Effector memory CD4-positive, alpha-beta T cell (primary cell): ENCODE measurements around the gene ORM1.
A peak's percentile ranks its signal among the peaks of the same experiment; 100 is the strongest.

Experiments
- DNase-seq, 3 donors: peaks; one replicate each; pipeline ENCODE4 v3.0.0-alpha.2; 2020
- H3K27ac ChIP-seq: 2 replicates; pipeline ENCODE4 v1.7.0; 2013; ENCODE audit warnings: mild to moderate bottlenecking, low read length, moderate library complexity; ENCODE audit not compliant: insufficient read depth, poor library complexity, severe bottlenecking
- H3K27me3 ChIP-seq: replicated peaks from 2 replicates; pipeline ENCODE4 v1.7.0; 2013; ENCODE audit warnings: mild to moderate bottlenecking, low read length; ENCODE audit not compliant: insufficient read depth, control insufficient read depth, poor library complexity, severe bottlenecking
- H3K36me3 ChIP-seq: 2 replicates; pipeline ENCODE4 v1.7.0; 2013; ENCODE audit warnings: mild to moderate bottlenecking, low read length, moderate library complexity; ENCODE audit not compliant: control insufficient read depth, insufficient read depth
- H3K4me1 ChIP-seq: 2 replicates; pipeline ENCODE4 v1.7.0; 2013; ENCODE audit warnings: low read length, mild to moderate bottlenecking; ENCODE audit not compliant: control insufficient read depth, insufficient read depth, poor library complexity, severe bottlenecking
- H3K4me3 ChIP-seq: 2 replicates; pipeline ENCODE4 v1.7.0; 2013; ENCODE audit warnings: low read length, low read depth, mild to moderate bottlenecking; ENCODE audit not compliant: insufficient read depth, poor library complexity, severe bottlenecking
- H3K9me3 ChIP-seq: 2 replicates; pipeline ENCODE4 v1.7.0; 2013; ENCODE audit warnings: mild to moderate bottlenecking, low read length, moderate library complexity; ENCODE audit not compliant: control insufficient read depth

ORM1 gene

DNA sequence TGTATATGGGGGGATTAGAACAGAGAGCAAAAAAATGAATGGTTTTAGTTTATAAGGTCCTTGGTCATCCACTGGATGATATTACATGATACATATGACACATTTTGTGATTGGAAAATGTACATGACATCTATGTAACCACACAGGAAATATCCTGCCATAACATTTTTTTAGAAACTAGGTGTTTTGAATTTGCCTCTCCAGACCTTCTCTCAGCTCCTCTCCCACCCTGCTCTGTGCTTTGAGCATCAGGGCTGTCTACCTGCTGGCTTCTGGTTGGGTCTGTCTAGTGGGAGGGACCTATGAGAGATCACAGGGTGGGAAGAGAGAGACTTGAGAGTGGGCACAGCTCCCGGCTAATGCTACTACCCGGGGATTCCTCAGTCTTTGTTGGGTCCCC, 40.5 kb downstream of the ORM1 start:
- H3K27ac ChIP-seq: peak overlapping the region; percentile 51
- H3K4me3 ChIP-seq: no peak overlapping the region

DNA sequence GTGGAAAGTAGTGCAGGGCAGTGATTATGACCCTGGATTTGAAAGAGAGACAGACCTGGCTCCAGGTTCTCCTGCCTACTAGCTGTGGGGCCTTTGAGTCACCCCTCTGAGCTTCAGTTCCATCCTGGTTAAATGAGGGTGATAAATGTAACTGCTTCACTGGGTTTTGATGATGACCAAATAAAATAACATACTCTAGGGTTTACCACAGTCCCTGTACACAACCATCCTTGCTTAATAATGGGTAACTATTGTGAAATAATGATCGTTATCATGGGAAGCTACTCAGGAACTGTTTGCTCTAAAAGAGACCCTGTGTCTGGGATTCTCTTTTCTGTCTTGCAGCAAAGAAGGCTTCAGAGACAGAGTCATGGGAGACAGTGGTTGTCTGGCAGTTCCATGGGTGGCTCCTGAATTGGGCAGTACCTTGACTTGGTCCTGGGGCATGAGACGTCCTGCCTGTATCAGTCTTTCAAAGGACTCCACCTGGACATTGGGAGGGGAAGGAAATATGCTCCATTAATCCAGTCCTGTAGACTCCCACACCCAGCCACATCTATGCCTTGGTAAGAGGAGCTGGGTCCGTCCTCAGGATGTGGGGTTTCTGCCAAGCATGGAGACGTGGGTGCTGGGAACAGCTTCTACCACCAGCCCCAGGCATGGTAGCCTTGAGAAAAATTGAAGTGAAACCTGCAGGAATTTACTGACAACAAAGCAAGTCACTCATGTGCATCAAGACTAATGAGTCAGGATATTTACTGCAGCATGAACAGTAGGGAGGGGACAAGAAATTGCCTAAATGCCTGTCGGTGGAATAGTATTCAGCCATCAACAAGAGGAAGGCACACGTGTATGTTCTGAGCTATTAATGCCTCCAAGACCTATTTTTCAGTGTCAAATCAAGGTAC, 41.5 kb downstream of the ORM1 start:
- Histone ChIP-seq H3K27me3 (no peaks in the 10 kb centered on the region), H3K36me3 (peaks cover 74% of the 10 kb centered on the region), H3K4me1 (peaks cover 72% of the 10 kb centered on the region), H3K4me3 (no peak overlapping the region), H3K27ac (peak overlapping the region; percentile 51), H3K9me3 (no peaks in the 10 kb centered on the region)
- DNase-seq: no peak

More for the DNA sequence above, 40.5 kb downstream of the ORM1 start:
- peak in 1 of 3 donors; percentile 33 for DNase-seq
- Histone ChIP-seq H3K4me1 (peaks cover 63% of the 10 kb centered on the region), H3K9me3 (no peaks in the 10 kb centered on the region), H3K27me3 (no peaks in the 10 kb centered on the region), H3K36me3 (peaks cover 77% of the 10 kb centered on the region)

DNA sequence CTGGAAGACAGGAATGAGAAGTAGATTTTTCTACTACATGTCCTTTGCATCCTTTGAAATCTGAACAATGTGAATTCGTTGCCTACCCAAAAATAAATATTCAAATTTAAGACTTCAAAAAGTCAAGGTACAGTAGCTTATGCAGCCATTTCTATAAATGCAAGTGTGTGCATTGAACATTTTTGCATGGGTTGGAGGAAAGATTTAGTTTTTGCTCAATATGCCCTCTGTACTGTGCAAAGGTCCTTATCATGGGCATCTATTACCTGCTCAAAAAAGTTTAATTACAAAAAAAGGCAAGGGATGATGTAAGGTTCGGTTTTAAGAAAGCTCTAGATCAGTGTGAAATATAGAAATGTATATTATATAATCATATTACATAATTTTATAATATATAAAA, 42.3 kb downstream of the ORM1 start:
- Histone ChIP-seq H3K27ac (peak overlapping the region; percentile 51), H3K9me3 (no peaks in the 10 kb centered on the region), H3K36me3 (peaks cover 74% of the 10 kb centered on the region), H3K4me3 (no peak overlapping the region), H3K4me1 (peaks cover 80% of the 10 kb centered on the region), H3K27me3 (no peaks in the 10 kb centered on the region)
- DNase-seq: no peak

DNA sequence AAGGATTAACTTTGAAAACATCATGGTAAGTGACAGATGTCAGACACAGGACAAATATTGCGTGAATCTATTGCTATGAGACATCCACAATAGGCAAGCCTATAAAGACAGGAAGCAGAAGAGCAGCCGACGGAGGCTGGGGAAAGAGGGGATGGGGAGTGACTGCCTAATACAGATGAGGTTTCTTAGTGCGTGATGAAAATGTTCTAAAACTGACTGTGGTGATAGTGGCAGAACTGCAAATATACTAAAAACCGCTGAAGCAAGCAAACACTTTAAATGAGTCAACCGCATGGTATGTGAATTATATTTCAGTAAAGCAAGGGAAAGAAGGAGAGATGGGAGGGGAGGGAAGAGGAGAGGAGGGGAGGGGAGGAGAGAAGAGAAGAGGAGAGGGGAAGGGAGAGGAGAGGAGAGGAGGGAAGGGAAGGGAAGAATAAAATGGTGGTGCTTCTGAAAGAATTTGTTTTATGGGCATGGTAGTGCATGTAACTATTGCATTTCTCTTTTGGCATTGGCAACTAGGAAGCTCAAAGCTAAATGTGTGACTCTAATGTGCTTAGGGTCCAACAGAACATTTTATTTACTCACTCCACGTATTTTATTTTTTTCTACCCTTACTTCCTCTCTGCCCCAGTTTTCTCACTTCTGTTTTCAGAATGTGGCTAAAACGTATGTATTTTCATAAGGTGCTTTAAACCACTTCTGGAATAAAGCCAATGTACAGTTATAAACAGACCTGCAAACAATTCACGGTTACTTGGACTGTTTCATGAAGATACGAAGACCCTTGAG, 43.6 kb downstream of the ORM1 start:
- Histone ChIP-seq H3K36me3 (peaks cover 63% of the 10 kb centered on the region), H3K27me3 (no peaks in the 10 kb centered on the region), H3K4me1 (peaks cover 93% of the 10 kb centered on the region), H3K9me3 (no peaks in the 10 kb centered on the region), H3K27ac (peak overlapping the region; percentile 61), H3K4me3 (peak overlapping the region; percentile 3)
- peak in 1 of 3 donors; percentile 48 for DNase-seq

DNA sequence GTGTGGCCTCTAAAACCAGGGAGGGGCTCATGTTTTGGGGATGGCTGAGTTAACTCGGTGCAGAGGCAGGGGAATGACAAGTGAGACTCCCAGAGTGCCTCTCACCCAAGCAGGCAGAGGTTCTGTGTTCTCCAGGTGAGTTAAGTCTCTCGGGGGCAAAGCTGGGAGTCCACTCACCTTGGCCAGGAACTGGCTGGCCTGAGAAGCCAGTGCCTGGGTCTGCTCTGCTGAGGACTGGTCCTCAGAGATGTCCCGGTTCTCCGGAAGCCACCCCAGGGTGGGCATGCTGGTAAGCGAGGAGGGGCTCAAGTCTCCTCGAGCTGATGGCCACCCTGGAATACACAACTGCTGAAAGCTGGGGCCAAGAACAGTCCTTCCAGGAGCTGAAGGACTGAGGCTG, 44.5 kb downstream of the ORM1 start:
- H3K27me3 ChIP-seq: no peaks in the 10 kb centered on the region
- DNase-seq: no peak
- H3K36me3 ChIP-seq: peaks cover 55% of the 10 kb centered on the region
- no peaks in the 10 kb centered on the region for H3K9me3 ChIP-seq
- no peak overlapping the region for H3K4me3 ChIP-seq
- peak overlapping the region; percentile 61 for H3K27ac ChIP-seq
- peaks cover 95% of the 10 kb centered on the region for H3K4me1 ChIP-seq

DNA sequence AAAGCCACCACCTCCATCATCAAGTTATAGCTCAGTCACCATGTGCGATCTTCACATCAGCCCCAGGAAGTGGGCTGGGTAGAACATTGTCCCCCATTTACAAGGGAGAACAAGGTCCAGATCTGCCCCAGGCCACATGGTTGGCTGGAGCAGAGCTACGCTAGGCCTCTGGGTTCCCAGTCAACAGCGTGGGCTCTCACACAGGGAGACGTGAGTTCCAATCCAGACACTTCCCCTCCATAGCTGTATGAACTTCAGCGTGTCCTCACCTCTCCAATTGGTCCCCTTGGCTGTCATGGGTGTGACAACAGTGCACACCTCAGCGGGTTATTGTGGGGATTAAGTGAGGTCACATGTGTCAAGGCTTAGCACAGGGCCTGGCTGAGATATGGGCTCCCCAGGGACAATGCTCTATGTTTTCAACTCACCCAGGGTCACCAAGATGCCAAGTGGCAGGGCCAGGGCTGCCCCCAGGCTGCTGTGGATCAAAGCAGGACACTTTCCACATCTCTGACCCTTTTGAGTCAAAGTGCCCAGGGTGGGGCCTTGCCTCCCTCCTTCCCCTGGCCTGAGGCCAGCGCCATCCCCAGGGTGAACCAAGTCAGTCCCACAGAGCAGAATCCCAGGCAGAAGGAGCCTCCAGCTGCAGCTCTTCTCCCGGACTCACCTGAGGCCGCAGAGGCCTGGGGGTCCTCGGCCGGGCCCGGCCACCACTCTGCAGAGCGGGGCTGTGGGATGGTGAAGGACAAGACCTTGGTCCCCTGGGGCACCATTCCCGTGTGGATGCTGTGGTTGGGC, 45.1 kb downstream of the ORM1 start:
- Histone ChIP-seq H3K27me3 (no peaks in the 10 kb centered on the region), H3K27ac (peak overlapping the region; percentile 61), H3K4me1 (peaks cover 97% of the 10 kb centered on the region), H3K4me3 (no peak overlapping the region), H3K36me3 (peaks cover 49% of the 10 kb centered on the region), H3K9me3 (no peaks in the 10 kb centered on the region)
- no peak for DNase-seq

DNA sequence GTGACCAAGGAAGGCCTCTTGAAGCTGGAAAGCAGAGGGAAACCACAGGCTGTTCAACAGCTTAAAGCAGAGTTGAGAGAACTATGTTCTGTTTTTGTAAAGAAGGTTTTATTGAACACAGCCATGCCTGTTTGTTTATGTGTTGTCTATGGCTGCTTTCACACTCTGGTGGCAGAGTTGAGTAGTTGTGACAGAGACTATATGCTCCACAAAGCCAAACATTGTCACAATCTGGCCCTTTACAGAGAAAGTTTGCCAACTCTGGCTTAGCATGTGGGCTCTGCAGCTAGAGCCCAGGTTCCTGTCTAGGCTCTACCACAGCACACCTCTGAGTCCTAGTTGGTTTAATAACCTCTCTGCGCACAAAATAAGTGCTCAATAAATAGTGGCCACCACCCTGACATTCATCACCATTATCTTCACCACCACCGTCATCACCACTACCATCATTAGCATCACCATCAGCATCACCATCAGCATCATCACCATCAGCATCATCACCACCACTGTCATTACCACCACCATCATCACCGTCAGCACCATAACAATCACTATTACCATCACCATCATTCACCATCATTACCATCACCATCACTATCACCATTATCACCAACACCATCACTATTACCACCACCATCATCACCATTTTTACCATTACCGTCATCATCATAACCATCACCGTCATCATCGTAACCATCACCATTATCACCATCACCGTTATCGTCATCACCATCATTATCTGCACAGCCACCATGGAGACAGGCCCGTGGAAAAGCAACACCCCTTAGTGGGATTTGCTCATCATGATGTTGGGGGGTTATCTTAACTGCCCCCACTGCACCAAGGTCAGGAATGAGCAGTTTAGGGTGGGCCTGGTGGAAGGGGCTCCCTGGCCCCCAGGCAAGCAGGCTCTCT, 46.6 kb downstream of the ORM1 start:
- H3K4me3 ChIP-seq: no peak overlapping the region
- no peaks in the 10 kb centered on the region for H3K27me3 ChIP-seq
- DNase-seq: no peak
- H3K36me3 ChIP-seq: peaks cover 38% of the 10 kb centered on the region
- H3K4me1 ChIP-seq: peaks cover 97% of the 10 kb centered on the region
- H3K27ac ChIP-seq: peak overlapping the region; percentile 75
- H3K9me3 ChIP-seq: no peaks in the 10 kb centered on the region

- Histone ChIP-seq H3K4me1 (peaks cover 98% of the 10 kb centered on the region), H3K9me3 (no peaks in the 10 kb centered on the region), H3K4me3 (no peak overlapping the region), H3K27me3 (no peaks in the 10 kb centered on the region), H3K27ac (peak overlapping the region; percentile 75), H3K36me3 (peaks cover 40% of the 10 kb centered on the region)
- no peak for DNase-seq
Measured at GRCh38 chr9:114370251-114370967, 47.5 kb downstream of the ORM1 start.
